OCI-M2 (cell line): ENCODE measurements around the gene THY1.
"Not testable (repeated sequence)": the region's sequence is repeated elsewhere in the genome, so short reads cannot be mapped to it uniquely, and the experiment has no call there.

Source experiments
- DNase-seq: peaks from one replicate; lab custom pipeline; 2025; ENCODE audit not compliant: unreplicated experiment; lab: John Stamatoyannopoulos, UW

THY1 gene

GRCh38 chr11:119445850-119446249 lies 22.9 kb upstream of the THY1 start:
- DNase-seq, result no peak

DNA sequence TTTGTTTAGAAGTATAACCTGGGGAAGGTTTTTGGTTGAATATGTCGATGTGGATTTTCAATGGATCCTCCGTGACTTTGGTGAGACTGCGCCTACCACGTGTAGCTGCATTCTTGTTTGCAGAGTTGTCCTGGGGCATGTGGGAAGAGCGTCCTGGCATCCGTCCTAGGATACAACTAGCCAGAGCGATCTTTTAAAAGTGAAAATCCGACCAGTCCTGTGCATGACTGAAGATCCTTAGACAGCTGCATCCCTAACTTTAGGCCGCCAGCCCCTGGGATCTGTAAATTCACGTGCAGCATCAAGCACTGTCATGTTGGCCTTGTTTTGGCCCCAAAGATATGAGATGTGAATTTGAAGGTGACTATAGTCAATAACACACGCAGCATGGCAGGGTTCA lies 22.4 kb upstream of the THY1 start:
- no peak for DNase-seq

DNA sequence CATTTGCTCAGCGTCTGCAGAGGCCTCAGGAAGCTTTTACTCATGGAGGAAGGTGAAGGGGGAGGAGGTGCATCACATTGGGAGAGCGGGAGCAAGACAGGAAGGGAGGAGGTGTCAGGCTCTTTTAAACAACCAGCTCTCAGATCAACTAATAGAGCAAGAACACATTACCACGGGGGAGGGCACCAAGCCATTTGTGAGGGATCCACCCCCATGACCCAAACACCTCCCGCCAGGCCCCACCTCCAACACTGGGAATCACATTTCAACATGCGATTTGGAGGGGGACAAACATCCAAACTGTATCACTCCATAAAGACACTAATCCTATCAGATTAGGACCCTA lies 18.9 kb upstream of the THY1 start:
- no peak for DNase-seq

GRCh38 chr11:119438599-119438998 lies 15.6 kb upstream of the THY1 start:
- DNase-seq, result no peak

- DNase-seq, result not testable (repeated sequence)
Measured at GRCh38 chr11:119437521-119437920, 14.5 kb upstream of the THY1 start.

DNA sequence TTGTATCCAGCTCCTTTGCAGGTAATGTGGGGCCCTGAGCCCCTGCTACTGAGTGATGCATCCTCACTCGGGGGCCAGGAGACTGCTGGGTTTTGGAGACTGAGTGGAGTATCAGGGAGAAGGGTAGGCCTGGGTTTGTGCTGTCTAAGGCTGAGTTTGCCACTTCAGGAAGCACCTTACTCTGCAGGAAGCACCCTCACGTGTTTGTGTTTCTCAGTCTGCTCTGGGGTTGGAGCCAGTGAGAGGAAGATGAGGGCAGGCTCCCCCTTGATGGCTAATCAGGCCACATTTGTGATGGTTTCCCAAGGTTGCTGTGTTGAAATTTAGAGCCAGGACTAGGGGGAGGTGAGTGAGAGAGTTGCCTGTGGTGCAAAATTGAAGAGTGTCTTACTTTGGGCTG lies 13.7 kb upstream of the THY1 start:
- no peak for DNase-seq

GRCh38 chr11:119436093-119436492 lies 13.1 kb upstream of the THY1 start:
- no peak for DNase-seq

DNA sequence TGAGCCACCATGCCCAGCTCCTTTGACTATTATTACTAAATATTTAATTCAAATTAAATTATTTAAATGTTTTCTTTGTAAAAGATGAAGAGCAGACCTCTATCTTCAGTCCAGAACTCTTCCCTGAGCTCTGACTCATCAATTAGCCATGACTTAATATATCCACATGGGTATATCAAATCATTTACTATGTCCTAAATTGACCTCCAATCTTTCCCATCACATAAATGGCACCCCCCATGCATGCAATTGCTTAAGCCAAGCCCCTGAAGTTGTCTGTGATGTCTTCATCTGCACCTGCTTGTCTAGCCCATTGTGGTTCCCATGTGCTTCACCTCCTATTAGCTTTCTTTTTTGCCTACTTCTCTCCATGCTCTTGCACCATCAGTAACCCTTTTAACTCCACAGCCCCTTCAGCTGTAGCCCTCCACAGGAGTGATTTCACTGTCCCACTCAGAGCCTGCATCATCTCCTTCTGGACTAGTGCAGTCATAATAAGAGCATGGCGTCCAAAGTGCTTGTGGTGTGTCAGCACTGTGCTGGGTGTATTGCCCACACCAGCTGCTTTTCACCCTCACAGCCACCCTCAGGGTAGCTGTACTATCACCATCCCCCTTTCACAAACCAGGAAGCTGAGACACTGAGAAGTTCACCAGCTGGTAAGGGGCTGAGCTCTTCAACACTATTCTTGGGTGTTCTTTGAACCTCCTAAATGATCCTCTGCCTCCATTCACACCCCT lies 11.8 kb upstream of the THY1 start:
- DNase-seq, result no peak

DNA sequence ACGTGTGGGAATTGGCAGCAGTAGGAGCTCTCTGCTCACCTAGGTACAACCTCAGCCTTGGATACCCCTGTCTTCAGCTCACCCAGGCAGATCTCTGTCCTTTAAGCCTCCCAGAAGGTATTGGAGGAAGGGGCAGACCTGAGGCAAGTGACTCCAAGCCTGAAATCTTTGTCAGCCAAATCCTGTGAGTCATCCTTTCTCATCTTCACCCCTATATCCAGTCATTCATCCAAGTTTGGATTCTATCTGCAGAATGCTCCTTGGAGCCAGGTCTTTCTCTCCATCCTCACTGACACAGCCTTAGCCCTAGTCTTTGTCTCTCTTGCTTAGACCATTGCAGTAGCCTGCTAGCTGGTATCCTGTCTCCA lies 10.4 kb upstream of the THY1 start:
- DNase-seq, result no peak

DNA sequence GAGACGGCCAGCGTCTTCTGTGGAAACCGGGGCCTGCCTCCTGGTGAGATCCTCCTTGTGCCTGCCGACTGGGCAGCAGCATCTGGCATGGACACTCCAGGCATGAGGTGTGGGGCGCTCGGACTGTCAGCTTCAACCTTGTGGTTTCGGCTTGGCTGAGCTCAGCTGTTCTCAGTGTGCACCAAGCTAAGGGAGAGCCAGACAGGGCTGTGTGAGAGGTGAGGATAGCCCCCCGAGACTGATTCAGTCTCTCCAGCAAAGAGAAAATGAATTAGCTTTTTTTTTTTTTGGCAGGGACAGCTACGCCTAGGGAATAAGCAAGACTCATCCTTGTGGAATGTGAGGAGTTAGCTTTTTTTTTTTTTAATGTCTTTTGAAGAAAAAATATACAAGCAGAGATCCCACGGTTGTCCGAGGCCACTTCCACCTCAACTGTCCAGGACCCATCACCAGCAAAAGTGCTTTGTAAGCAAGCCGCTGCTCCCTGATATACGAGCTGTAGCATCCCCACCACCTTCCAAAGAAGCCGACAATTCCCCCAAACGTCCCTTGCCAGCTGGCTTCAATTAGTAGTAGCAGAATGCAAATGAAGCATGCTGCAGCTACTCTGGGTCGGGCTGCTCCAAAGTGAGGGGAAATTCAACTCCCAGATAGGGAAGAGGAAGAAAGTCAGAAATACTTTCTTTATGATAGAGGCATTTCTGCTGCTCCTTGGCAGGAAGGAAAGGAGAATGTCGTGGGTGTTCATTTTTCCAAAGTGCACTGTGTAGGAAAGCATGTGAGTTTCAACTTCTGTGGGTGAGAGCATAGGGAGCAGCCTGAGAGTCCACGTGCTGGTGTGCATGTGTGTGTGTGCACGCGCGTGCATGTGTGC lies 9.7 kb upstream of the THY1 start:
- DNase-seq, result no peak

- no peak for DNase-seq
Measured at GRCh38 chr11:119431523-119431922, 8.6 kb upstream of the THY1 start.

DNA sequence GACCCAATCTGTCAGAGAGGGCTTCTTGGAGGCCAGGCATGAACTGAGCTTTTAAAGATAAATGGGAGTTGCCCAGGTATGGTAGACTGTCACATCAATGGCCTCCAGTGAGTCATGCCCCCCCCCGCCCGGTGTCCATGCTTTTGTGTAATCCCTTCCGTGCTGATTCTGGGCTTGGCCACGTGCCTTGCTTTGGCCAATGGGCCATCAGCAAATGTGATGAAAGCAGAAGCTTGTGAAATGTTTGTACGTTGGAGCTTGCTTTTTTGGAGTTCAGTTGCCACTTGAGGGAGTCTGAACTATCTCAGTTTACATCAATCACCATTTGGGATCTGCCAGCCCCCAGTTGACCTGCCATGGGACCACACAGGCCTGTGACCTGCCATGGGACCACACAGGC lies 4.3 kb upstream of the THY1 start:
- no peak for DNase-seq

- no peak for DNase-seq
Measured at GRCh38 chr11:119426142-119426541, 3.2 kb upstream of the THY1 start.

DNA sequence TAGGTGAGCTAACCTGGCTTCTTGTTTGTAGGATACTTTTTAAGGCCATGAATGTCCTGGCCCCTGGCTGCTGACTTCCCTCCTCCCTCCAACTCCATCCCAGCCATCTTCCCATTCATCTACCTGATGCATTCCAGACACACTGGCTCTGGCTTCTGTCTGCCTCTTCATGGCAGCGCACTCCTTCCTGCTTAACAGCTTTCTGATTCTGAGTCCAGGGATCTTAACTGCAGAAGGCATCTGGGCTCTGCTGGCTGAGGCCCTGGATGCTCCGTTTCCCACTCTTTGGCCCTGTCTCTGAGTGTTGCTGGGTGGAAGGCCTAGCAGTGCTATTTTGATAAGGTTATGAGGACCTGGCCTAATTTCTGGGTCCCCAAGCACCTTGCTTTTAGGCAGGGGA lies 1.8 kb upstream of the THY1 start:
- no peak for DNase-seq

DNA sequence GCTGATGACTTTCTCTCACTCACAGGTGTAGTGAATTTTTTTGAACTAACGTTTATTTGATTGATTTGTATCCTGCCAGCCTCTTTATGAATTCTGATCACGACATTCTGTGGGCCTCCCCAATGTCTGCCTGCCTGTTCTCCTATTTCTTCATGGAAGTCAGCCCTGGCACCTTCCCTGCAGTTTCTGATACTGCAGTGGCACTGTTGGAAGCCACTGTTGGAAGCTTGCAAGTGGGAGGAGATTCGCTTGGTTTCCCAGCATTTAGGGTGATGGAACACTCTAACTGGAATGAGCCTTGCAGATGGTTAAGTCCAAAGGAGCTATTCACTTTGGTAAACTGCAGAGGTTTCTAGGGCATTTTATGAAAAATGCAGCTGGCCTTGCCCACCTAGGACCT lies 1.3 kb upstream of the THY1 start:
- no peak for DNase-seq

DNA sequence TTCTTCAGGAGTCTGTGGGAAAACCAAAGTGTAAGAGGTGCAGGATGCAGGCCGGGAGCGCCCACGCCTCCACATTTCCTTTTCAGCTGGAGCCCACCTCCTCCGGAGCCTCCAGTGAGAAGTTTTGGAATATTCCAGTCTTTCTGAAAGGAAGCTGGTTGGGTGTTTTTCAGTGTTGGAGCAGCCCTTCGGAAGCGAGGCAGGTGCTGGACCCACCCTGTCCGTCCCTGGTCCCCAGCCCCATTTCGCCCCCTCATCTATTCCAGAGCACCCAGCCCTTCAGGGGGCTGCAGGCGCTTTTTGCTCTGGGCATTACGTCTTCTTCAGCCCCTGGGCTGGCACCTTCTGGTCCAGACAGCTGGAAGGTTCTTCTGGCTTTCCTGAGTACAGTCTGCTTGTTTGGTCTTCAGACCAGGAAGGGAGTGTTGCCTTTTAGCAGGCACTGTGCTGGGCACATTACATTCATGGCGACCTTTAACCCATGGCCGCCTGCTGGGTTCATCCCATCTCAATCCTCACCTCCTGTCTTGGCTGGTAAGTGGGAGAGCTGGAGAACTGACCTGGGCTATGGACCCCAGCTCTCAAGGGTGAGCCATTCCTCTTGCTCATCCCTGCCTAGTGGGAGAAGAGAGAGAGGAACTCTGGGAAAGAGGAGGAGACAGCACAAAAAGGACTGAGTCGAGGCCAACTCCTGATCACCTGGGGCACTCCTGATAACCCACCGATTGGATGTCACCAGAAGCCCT lies 710 bp upstream of the THY1 start:
- DNase-seq, result no peak

- no peak for DNase-seq
Measured at GRCh38 chr11:119421941-119422808, 797 bp downstream of the THY1 start.

DNA sequence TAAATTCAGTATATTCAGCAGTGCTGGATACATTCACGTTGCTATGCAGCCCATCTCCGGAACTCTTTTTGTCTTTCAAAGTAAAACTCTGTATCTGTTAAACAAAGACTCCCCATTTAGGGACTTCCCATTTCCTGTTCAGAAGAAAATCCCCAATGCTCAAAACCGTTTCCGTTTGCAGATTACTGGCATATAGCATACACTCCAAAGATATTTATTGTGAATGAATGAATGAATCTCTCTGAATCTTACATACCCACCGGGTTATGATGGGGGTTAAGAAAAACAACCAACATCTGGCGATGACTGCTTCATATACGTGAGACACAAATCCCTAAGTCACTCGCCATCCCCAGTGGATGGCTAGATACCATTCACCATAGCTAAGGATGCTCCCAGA lies 1.6 kb downstream of the THY1 start:
- DNase-seq, result no peak

DNA sequence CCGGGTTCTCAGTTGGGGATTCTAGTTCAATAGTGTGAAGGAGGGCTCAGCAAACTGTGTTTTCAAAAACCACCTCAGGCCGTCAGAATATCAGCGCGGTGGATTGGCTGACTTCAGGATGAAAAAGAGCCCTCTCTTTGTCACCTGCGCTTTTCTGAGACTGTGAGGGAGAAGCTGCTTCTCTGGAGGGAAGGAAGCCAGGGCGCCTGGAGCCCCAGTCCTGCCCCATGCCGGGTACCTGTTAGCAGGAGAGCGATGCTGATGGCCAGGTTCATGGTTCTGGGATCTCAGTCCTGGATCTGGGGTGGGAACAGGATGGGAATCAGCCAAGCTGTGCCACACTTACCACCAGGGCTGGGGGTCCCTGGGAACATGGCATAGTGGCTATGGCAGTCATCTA lies 2.3 kb downstream of the THY1 start:
- DNase-seq, result no peak

DNA sequence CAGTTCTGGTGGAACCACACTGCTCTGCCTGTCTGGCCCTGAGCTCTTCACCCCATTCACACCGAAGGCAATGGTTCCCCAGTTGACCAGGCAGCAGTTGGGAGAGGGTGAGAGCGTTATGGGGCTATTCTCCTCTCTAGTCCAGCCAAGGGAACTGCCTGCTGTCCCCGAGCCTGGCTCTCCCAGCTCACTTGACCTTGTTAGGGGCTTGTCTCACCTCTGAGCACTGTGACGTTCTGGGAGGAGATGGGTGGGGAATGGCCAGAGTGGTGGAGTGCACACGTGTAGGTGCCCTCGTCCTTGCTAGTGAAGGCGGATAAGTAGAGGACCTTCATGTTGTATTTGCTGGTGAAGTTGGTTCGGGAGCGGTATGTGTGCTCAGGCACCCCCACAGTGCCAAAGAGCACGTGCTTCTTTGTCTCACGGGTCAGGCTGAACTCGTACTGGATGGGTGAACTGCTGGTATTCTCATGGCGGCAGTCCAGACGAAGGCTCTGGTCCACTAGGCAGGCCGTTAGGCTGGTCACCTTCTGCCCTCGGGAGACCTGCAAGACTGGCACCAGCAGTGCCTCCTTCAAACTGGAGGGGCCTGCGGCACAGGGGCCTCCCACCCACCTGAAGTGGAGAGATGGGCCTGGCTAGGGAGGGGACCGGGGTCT lies 3.0 kb downstream of the THY1 start:
- DNase-seq, result no peak

DNA sequence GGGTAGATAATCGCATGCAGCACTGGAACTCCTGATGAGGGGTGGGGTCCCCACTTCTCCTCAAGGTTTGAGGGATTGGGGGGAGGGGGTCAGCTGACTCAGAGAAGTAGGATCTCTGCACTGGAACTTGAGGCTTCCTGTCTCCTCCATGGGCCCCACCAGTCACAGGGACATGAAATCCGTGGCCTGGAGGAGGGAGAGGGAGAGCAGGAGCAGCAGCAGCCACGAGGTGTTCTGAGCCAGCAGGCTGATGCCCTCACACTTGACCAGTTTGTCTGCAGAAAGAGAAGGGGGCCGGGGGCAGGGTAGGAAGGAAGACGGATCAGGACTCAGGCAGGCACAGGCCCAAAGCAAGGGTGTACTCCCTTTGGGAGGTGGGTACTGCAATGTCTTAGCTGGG lies 3.7 kb downstream of the THY1 start:
- DNase-seq, result no peak
